ENCODE results near the gene IFT27. TPM values are rescaled to one million over a fixed set of nuclear protein-coding genes. Genes with fewer than 3 reads are reported as not detected.

Gene IFT27
- total and polyA plus RNA-seq, 2 of the 4 experiments (the other 2 are of a cell fraction) = 14.5 to 26.9 TPM

- no peak overlapping the region for H3K14ac ChIP-seq (replicated peaks; ENCODE audit: low read depth, low read length)
- no peak for ATAC-seq (ENCODE audit: low read depth)
- CTCF ChIA-PET = no interaction called here
These were observed 42.2 kb upstream of the IFT27 start for GRCh38 chr22:36818010-36818642.

More at GRCh38 chr22:36818010-36818642, 42.2 kb upstream of the IFT27 start:
- H3K9ac ChIP-seq (ENCODE audit: low read depth, low read length) = no peak overlapping the region
- H2BK5ac ChIP-seq (ENCODE audit: low read depth, low read length, poor library complexity, severe bottlenecking) = no peak overlapping the region
- no peaks in the 10 kb centered on the region for H3K9me1 ChIP-seq (ENCODE audit: insufficient read depth, low read length)
- H3K9me3 ChIP-seq (ENCODE audit: control insufficient read depth, insufficient read depth, low read length) = no peaks in the 10 kb centered on the region
- H2BK120ac ChIP-seq (ENCODE audit: low read depth, low read length) = no peak overlapping the region
- WGBS, 2 experiments (ENCODE audit: extremely low coverage in 2 of 2, insufficient read length in 1 of 2) = 63% methylated on average over 4 of the region's 6 CpGs; no CpG with 5 or more reads in 1 of the 2 experiments
- no peaks in the 10 kb centered on the region for H3K4me1 ChIP-seq (ENCODE audit: control insufficient read depth, insufficient read depth, low read length)
- POLR2A ChIA-PET (ENCODE audit: unreplicated experiment) = no interaction called here
- H2BK20ac ChIP-seq (ENCODE audit: low read depth, low read length) = no peak overlapping the region
- no peak overlapping the region for H2AK9ac ChIP-seq (replicated peaks; ENCODE audit: low read depth, low read length, poor library complexity)
- H3K23ac ChIP-seq (ENCODE audit: low read depth, low read length) = no peak overlapping the region
- TF ChIP-seq ELK1 (IDR thresholded peaks at IDR 0.05; ENCODE audit: borderline replicate concordance, low read depth, low read length) (no peak), BHLHE40 (IDR thresholded peaks at IDR 0.05; ENCODE audit: low read depth, low read length) (no peak), MXI1 (IDR thresholded peaks at IDR 0.05; ENCODE audit: borderline replicate concordance, low read depth, low read length) (no peak), SMC3 (IDR thresholded peaks at IDR 0.05; ENCODE audit: low read depth, low read length) (no peak), NFE2L2 (IDR thresholded peaks at IDR 0.05; ENCODE audit: low read depth, low read length) (no peak), RFX5 (IDR thresholded peaks at IDR 0.05; ENCODE audit: low read depth, low read length) (no peak), POLR2A (IDR thresholded peaks at IDR 0.05; ENCODE audit: low read depth, low read length) (no peak), FOS (IDR thresholded peaks at IDR 0.05; ENCODE audit: low read depth, low read length) (no peak), MAZ (IDR thresholded peaks at IDR 0.05; ENCODE audit: borderline replicate concordance, low read depth, low read length) (no peak), CHD1 (IDR thresholded peaks at IDR 0.05; ENCODE audit: low read depth, low read length) (no peak), CEBPB (IDR thresholded peaks at IDR 0.05; ENCODE audit: low read depth, low read length) (no peak)
- no peak overlapping the region for H3K4me3 ChIP-seq (ENCODE audit: insufficient read depth, low read depth, low read length)
- no peak overlapping the region for H3K27ac ChIP-seq (ENCODE audit: insufficient read depth, low read length)
- peaks cover 85% of the 10 kb centered on the region for H3K27me3 ChIP-seq (ENCODE audit: control insufficient read depth, insufficient read depth, low read length)
- H3K56ac ChIP-seq (ENCODE audit: extremely low read depth, insufficient read depth, low read length) = no peak overlapping the region
- no peak overlapping the region for H4K8ac ChIP-seq (ENCODE audit: low read depth in 2 of 2, low read length in 2 of 2)
- no peak for DNase-seq
- H2AFZ ChIP-seq (replicated peaks; ENCODE audit: low read length, poor library complexity) = no peak overlapping the region
- no peak overlapping the region for H3K4me2 ChIP-seq (ENCODE audit: low read depth, low read length)
- no peak overlapping the region for H3K4ac ChIP-seq (ENCODE audit: low read depth, low read length)
- intact Hi-C loops (cut with micrococcal nuclease) = no loop called here
- no peak overlapping the region for H2BK15ac ChIP-seq (ENCODE audit: low read depth, low read length)
- H4K5ac ChIP-seq (ENCODE audit: low read depth, low read length) = no peak overlapping the region
- no peaks in the 10 kb centered on the region for H3K79me1 ChIP-seq (ENCODE audit: low read depth in 1 of 2, low read length in 2 of 2)
- in situ Hi-C loops (cut with MboI; ENCODE audit: low sequenced_read_pairs) = no loop called here
- dilution Hi-C loops (cut with HindIII; ENCODE audit: low sequenced_read_pairs, unreplicated experiment) = no loop called here
- H4K20me1 ChIP-seq (ENCODE audit: insufficient read depth, low read length) = no peaks in the 10 kb centered on the region
- no peak overlapping the region for H3K18ac ChIP-seq (ENCODE audit: low read depth, low read length)
- H4K91ac ChIP-seq (ENCODE audit: insufficient read depth, low read depth, low read length) = no peak overlapping the region
- no peak overlapping the region for H2AK5ac ChIP-seq (ENCODE audit: low read depth, low read length)
- BruUV-seq (replicated peaks) = no TSS peak
- H3K36me3 ChIP-seq (ENCODE audit: control insufficient read depth, insufficient read depth, low read length) = no peaks in the 10 kb centered on the region

All from IMR-90 (cell line).